Measurements from ENCODE around the gene RB1. TPM values are rescaled to one million over a fixed set of nuclear protein-coding genes. Genes with fewer than 3 reads are reported as not detected.

RB1 gene
- total RNA-seq, 1 experiment from 2014 or later = 18.8 TPM

GRCh38 chr13:48253849-48254248 lies 49.7 kb upstream of the RB1 start (continued):
- TF ChIP-seq FOXK1 (CRISPR knock-in tag; IDR thresholded peaks at IDR 0.05) (no peak), MLX (CRISPR knock-in tag; IDR thresholded peaks at IDR 0.05) (no peak), FOXP1 (CRISPR knock-in tag; IDR thresholded peaks at IDR 0.05; ENCODE audit: borderline replicate concordance) (no peak), SMAD3 (CRISPR knock-in tag; IDR thresholded peaks at IDR 0.05; ENCODE audit: borderline replicate concordance) (no peak), GRHL2 (CRISPR knock-in tag; IDR thresholded peaks at IDR 0.05; ENCODE audit: insufficient replicate concordance, severe bottlenecking) (no peak), ZNF425 (CRISPR knock-in tag; conservative IDR thresholded peaks at IDR 0.05) (no peak)

- CTCF ChIA-PET = no interaction called here
- Mint-ChIP-seq H3K9me3 (no peaks in the 10 kb centered on the region), H3K36me3 (peaks cover 50% of the 10 kb centered on the region), H3K27ac (no peak overlapping the region; the same call in 1 of the 2 replicates), H3K4me1 (no peaks in the 10 kb centered on the region; the same call in 1 of the 2 replicates), H3K27me3 (ENCODE audit: low read depth) (no peaks in the 10 kb centered on the region), H3K4me3 (no peak overlapping the region)
- POLR2A ChIA-PET = no interaction called here
- DNase-seq (ENCODE audit: low spot score) = no peak
- TF ChIP-seq OVOL2 (CRISPR knock-in tag; IDR thresholded peaks at IDR 0.05; ENCODE audit: borderline replicate concordance) (no peak), SMAD4 (CRISPR knock-in tag; IDR thresholded peaks at IDR 0.05) (no peak), ATF3 (CRISPR knock-in tag; conservative IDR thresholded peaks at IDR 0.05) (no peak), KAT7 (CRISPR knock-in tag; IDR thresholded peaks at IDR 0.05; ENCODE audit: borderline replicate concordance) (no peak), ESRRA (CRISPR knock-in tag; IDR thresholded peaks at IDR 0.05; ENCODE audit: borderline replicate concordance) (no peak), ZNF219 (CRISPR knock-in tag; IDR thresholded peaks at IDR 0.05; ENCODE audit: borderline replicate concordance) (no peak), ZNF396 (CRISPR knock-in tag; IDR thresholded peaks at IDR 0.05; ENCODE audit: borderline replicate concordance) (no peak), ZNF263 (CRISPR knock-in tag; IDR thresholded peaks at IDR 0.05; ENCODE audit: low read depth) (no peak), TP53 (CRISPR knock-in tag; IDR thresholded peaks at IDR 0.05) (no peak), CTCF (IDR thresholded peaks at IDR 0.05) (no peak), CBFB (CRISPR knock-in tag; IDR thresholded peaks at IDR 0.05; ENCODE audit: low read depth) (no peak), SP1 (CRISPR knock-in tag; conservative IDR thresholded peaks at IDR 0.05) (no peak), IRF1 (CRISPR knock-in tag; IDR thresholded peaks at IDR 0.05) (no peak), TCF7 (CRISPR knock-in tag; IDR thresholded peaks at IDR 0.05; ENCODE audit: low read depth) (no peak), PRRX2 (CRISPR knock-in tag; IDR thresholded peaks at IDR 0.05) (no peak)
- no peak for ATAC-seq
Observed at GRCh38 chr13:48255090-48255489, 48.5 kb upstream of the RB1 start.
